NCI-H1436 treated with DMSO at 0.1 percent for 48 hours (cell line): ENCODE results near the gene AADAT.

ENCODE experiments used
- DNase-seq: peaks from one replicate; lab custom pipeline; 2025; lab: John Stamatoyannopoulos, UW

The AADAT gene

GRCh38 chr4:170030121-170030520 is 59.6 kb downstream of the AADAT start:
- DNase-seq: no peak

GRCh38 chr4:170027181-170027829 is 62.5 kb downstream of the AADAT start:
- peak; percentile 69 for DNase-seq

- peak; percentile 46 for DNase-seq
These were observed 63.3 kb downstream of the AADAT start, which contains the start of gene MFAP3L for GRCh38 chr4:170026253-170027021. TSS of gene MFAP3L (minus strand) at chr4:170026395. CDS start at chr4:170005877, 20,518 bp downstream.

- DNase-seq: no peak
These were observed 64.1 kb downstream of the AADAT start for GRCh38 chr4:170025523-170026252.

GRCh38 chr4:170022211-170022610 is 67.5 kb downstream of the AADAT start:
- no peak for DNase-seq

GRCh38 chr4:170017252-170017651 is 72.5 kb downstream of the AADAT start:
- DNase-seq: no peak

GRCh38 chr4:170015285-170015684 is 74.5 kb downstream of the AADAT start:
- no peak for DNase-seq

- DNase-seq: no peak
These were observed 75.3 kb downstream of the AADAT start for GRCh38 chr4:170014359-170015011.

- no peak for DNase-seq
These were observed 77.2 kb downstream of the AADAT start for GRCh38 chr4:170012629-170012958.

GRCh38 chr4:170011921-170012628 is 77.7 kb downstream of the AADAT start:
- DNase-seq: no peak
